ENCODE results near the gene NHS.
A peak's percentile ranks its signal among the peaks of the same experiment; 100 is the strongest.

Gene NHS

DNA sequence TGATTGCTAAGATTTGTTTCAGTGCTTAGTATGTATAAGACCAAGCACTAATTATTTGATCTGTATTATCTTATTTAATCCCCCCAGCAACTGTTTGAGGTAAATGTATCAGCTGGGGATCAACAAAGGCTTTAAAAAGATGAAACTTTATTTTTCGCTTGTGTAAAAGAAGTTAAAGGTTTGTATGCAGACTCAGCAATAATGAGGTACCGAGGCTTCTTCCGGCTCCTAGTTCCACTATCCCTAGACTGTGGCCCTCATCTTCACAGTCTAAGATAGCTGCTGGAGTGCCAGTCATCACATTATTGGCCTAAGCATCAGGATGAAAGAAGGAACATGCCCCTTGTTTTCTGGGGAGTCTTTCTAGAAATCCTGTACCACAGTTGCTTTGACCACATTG is 256.6 kb downstream of the NHS start:
- DNase-seq = no peak

DNA sequence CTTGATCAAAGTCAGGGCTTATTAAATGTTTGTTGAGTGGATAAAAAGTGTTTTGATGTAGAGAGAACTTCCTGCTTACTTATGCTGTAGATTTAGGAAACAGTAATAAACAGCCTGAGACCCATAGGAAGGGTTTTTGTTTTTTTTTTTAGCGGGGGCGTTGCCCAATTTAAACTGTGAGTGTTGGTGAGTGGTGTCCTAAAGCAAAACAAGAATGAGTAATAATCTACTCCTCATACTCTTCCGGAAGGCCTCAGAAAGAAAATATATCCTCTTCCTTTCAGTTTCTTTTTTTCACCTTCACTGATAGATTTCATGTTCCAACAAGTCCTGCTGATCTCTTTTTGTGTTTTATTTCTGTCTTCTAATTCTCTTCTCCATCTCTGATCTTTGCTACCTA is 257.9 kb downstream of the NHS start:
- no peak for DNase-seq

DNA sequence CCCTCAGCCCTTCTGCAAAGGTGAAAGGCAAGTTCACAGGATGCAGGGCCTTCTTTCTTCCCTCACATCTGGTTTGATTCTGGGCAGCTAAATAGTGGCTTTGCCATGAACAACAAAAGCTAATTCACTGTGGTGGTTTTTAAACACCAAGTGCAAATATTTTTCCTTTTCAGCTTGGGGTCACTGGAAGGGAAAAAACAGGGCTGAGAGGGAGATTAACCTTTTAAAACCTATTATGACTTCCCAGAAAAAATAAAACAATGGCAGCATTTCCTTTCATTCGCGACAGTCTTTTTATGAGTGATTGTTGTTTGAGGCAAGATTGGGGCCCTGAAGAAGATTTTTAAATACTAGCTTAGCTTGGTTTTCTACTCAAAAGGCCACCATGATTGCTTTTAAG is 258.5 kb downstream of the NHS start:
- DNase-seq = no peak

DNA sequence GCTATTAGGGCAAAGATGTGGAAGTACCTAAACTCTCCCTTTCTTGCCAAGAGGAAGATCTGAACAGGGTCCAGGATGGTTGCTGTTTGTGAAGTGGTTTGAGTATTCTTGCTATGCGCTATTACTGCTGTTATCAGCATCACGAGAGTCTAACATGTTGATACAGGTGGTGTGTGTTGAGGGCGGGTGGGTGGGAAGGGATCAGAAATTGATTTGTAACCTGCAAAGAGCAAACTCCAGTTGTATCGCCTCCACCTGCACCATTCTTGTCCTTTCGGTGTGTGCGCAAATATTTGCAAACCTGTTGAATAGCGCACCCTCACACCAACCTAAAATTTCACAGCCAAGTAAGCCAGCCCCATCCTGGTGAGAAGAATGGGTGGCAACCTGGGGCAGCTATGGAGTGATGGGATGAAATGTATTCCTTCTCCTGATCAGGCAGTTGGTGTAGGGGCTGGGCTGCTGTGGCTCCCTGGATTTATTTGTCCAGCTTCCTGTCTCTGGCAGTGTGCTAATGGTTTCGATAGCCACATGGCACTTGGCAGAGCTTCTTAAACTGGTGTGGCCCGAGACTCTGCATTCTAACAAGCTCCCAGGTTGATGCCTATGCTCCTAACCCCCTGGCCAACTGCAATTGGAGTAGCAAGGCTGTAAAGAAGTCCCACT is 259.7 kb downstream of the NHS start:
- DNase-seq = no peak

DNA sequence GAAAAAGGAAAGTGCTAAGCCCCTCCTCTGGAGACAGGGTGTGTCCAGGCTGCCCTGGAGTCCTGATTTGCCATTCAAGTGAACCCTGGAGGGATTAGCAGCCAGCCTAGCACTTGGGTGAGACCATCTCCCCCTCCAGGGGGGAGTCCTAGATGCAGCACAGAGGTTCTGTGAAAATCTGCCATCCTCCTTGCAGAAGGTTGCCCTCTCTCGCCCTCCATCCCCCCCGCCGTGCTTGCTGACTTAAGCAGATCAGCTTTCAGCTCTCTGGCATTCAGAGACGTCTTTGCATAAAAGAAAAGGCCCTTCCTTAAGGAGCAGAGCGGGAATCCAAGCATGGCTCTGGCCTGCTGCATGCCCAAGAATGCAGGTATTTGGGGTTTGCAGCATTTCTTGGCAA is 260.2 kb downstream of the NHS start:
- DNase-seq = no peak

DNA sequence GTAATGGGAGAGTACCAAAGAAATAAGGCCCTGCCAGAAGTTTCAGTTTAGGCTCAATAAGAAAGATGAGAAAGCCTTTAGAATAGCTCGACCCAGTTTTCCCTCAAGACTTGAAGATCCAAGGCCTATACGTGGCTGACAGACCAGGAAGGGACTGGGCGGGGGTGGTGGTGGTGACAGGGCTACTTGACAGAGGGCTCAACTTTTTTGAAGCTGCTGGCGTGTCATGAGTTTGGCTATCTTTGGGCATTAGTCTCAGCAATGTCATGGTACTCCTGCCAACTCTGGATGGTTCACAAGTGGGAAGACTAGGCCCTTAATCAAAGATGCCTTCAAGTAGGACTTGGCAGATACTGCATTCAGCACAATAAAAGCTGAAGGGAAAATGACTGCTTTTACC is 262.2 kb downstream of the NHS start:
- no peak for DNase-seq

DNA sequence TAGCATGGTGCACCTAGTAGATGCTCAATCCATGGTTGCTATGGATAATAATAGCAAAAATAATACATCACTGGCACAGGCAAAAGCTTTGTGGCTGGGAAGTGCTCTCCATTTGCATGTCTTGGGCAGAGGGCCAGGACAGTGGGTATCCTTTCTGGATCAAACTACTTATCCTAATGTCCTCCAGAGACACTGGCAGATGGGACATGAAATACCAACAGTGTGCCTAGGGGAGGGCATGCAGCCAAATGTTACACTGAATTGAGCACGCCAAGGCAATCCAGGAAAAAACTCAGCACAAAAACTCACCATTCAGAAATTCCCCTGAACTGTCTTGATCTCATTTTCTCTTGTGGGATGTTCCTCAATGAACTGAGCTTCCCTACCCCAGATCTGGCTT is 263.7 kb downstream of the NHS start:
- DNase-seq = no peak

DNA sequence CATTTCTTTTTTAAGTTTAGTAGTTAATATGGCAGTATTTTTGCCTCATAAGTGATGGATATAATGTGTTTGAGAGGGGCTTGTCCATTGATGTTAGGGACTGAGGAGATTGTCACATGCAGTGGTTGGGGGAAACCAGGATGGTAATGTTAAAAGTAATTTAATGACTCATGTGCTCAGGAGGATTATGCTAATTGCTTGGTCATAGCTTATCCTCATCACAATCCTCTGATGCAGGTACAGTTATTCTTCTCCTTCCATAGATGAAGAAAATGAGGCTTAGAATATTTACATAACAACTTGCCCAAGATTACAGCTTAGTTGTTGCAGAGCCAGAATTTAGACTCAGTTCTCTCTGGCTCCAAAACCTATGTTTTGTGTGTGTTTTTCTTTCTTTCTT is 267.9 kb downstream of the NHS start:
- no peak for DNase-seq

DNA sequence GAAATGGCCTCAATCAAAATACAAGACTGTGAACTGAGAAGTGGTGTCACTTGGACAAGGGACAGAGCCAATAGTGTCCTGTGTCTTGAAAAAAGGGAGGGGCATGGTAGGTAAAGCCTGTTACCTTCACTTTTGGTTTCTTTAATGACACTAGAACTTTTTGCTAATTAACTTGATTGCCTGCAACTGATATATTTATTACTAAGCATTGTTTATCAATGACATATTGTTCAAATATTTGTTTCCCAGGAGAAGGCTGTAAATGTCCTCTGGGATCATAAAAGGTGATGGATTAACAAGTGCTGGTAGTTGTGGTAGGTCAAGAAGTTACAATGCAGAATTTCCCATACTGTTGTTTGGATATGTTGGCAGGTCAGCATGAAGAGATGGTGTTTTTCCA is 268.5 kb downstream of the NHS start:
- no peak for DNase-seq

DNA sequence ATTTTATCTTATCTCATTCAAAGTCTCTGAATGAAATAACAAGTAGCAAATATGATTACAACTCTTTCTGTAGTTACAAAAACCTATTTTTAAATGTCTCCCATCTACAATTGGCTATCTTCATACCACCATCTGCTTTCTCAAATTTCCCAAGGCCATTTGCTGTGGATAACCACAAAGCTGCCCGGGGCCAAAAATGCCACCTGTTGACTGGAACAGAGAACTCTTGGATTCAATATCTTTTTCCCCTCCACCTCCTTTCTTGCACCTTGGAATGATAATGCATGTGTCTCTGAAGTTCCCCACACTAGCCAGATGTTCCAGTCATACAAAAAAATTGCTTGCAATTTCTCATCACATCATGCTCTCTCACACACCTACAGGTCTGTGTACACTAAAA is 269.0 kb downstream of the NHS start:
- DNase-seq = no peak

DNA sequence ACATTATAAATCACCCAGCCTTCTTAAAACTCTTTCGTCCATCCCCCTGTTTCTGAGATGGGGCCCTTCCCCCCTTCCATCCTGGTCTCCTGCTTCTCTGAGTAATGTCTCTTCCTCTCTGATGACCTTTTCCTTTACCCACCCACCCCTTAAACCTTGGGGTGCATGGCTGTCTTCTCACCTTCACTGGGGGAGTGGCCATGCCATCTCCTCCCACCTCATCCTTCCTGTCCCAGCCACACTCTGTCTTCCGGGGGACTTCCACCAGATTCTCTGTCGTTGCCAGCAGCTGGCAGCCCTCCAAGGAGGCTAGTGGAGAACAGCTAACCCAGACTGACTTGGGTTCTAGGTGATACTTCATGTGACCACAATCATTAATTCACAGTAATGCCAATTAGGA is 279.1 kb downstream of the NHS start:
- peak; percentile 7 for DNase-seq

DNA sequence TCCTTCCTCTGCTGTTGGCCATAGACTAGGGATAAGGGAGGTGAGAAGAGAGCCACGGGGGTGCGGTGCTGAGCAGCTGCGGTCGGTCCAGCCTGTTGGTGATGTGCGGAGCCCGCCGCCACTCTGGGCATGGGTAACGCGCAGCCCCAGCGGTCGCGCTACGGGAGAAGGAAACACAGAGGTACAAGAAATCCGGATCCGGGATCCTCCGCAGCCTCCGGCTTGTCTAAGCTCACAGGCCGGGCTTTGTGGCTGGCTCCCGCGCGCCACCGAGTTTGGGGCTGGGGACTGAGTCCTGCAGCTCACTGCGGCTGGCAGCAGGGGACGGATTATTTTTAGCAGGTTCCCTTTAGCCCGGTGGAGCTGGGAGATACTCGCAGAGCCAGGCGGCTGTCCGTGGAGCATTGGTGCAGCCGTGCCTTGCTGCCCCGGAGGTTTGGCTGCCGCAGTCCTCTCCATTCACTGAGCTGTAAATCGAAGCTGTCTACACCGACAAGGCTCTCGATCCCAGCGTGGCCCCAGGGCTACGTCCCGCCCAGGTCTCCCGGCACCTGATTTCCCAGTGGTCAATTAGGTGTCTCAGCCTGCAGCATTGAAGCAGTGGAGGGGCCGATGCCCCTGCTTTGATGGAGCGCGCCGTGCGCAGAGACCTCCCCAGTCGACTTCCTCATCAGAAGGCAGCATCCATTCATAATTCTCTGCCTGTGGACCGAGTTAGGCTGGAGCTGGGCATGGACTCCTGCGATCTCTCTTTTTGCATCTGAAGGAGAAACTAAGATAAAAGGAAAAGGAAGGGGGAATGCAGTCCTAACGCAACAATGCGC is 280.4 kb downstream of the NHS start:
- no peak for DNase-seq

DNA sequence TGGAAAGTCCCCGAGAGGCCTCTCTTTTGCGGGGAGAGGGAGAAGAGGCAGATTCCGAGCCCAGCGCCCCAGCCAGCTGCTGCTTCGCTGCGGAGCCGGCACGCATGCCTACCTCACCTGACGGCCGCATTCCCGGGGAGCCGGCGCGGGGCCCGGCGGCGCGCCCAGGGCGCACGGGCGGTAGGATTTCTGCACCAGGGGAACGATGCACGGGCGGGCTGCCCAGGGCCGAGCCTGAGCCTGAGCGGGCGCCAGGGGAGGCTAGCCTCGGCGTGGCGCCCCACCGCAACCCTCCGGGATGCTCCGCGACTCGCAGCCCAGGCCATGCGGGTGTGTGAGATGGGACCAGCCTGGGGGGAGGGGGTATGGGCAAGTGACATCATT is 281.0 kb downstream of the NHS start:
- no peak for DNase-seq

DNA sequence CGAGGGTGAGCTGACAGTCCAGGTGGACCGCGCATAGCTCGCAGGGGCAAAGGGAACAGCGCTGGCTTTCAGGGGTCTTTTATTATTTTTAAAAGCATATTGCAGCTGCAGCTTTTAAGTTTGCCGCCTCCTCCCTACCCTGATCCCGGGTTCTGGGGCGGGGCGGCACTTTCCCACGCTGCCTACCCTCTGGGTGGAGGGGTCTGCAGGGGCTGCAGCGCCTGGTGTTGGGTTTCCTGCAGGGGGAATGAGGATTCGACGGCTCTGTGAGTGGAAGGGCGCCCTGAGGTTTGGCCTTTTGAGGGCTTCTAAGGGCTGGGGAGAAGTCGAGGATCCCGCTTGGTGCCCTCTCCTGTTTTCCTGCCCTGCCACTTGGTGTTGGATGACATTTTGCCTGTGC is 281.6 kb downstream of the NHS start:
- no peak for DNase-seq

DNA sequence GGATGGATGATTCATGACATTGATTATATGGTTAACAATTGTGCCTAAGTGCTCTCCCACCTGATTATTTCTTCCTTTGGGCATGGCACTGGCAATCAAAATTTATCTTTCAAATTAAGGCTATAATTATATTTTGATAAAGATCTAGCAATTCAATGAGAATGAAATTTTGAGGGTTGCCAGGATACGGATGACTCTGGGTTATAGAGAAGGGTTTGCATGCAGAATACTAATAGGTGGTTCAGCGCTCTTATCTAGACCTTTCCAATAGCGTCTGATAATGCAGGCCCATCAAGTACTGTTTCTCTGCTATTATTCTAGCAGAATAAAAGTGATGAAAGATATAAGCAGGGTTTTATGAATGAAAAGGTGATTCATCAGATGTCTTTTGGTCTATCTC is 287.4 kb downstream of the NHS start:
- no peak for DNase-seq

DNA sequence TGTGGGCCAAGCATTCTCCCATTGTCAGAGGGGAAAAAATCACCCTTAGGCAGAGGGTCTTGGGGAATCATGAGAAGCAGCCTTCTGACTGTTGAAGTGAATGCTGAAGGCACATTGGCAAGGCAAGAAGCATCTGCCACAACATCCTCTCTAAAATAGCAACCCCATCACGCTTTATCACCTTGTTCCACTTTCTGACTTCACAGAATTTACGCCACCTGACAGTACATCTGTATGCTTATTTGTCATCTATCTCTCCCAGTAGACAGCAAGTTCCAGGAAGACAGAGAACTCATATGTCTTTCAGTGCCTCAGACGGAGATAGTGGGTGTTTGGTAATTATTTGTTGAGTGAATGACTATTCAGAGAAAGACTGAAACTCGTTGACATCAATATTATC is 293.9 kb downstream of the NHS start:
- no peak for DNase-seq

DNA sequence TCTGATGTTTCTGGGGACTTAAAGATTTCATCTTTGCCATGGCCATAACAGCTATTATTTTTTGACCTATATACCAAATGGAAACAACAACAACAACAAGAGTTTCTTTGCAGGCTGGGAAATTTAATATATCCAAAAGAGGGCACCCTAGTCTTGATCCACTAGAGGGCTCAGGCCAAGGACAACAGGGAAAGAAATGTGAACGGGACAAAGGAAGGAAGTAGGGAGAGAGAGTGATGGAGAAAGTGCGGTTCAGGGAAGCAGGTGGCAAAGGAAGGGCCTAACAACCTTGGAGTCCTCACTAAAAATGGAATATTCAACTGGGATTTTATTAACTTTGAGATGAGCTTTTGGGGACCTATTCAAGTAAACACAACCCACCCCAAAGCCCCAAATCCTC is 294.5 kb downstream of the NHS start:
- no peak for DNase-seq

DNA sequence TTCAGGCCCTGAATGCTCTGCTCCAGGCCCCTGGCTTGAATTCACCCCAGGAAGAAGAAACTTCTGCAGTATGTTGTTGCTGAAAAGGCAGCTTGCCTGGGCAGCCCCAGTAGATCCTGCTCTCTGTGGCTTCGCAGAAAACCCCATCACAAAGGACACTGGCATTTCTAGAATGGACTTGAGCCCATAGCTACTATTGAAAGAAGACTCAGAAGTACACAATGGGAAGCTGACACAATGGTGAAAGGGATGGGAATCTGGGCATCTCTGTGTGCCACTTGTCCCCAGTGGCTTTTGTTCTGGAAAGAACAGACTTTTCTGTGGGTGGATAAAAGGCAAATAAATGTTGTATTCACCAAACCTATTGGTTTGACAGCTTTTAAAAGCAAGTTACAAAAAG is 294.9 kb downstream of the NHS start:
- no peak for DNase-seq

DNA sequence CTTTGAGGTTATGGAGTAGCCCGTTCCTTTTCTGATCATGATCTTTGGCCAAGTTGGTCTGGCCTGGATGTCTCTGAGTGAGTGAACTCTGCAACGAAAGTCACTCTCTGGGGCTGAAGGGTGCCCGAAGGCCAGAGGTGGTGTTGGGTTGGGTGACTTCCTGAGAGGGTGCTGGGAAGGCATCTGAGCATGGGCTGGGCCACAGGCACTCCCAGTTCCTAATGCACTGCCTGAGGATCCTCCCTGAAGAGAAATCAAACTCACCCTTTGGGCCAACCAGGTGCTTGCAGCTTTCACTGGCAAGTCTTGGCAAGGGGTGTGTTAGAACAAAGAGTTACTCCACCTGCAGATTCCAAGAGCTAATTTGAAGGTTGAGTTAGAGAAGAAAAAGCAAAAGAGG is 295.9 kb downstream of the NHS start:
- DNase-seq = no peak

DNA sequence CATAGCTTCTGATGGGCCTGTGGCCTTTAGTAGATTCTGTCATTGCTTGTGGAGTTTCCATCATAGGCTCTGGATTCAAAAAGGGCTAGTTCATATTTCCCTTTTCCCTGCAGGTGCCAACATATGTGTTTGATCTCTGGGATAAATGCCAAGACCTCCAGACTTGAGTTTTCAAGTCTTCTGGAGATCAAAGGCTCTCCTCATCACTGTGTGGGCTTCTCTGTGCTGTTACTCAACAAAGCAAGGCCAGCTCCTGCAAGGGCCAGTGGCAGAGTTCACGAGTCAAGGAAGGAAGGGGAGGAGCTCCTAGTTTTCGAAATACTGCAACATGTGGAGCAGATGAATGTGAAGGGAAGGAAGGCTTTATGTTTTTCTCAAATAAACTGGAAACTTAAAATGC is 299.6 kb downstream of the NHS start:
- no peak for DNase-seq

DNA sequence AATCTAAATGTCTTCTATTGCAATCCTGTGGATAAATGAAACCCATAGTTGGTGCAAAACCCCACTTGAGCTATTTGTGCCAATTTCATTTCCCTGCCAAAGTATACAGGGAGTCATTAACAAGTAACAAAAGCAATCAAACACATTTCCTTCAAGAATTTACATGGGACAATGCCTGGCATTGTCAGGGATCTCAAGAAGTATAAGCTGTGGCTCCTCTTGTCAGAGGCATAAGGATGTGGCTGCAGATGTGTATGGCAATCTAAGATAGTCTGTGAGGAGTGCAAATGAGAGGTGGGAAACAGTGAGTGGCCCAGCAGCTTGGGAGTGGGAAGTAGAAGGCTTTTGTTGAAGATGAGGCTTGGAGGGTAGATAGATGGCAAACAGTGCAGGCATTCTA is 304.3 kb downstream of the NHS start:
- DNase-seq = no peak

DNA sequence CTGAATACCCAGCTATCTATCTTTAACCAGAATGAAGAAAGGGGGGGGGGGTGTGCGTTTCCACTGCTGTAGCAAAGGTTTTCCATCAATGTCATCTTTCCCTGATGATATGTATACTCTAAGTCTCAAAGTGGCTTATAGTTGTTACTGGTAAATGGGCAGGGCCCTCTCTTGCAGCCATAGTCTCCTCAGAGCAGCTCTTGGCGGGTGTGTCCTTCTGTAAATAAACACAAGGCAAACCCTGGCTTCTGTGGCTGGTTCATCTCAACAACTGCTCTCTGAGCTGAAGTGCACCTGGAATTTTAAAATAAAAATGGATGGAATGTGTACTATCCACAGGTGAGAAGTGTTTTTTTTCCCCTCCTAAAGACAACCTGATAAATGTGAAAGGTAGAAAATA is 304.8 kb downstream of the NHS start:
- DNase-seq = no peak

DNA sequence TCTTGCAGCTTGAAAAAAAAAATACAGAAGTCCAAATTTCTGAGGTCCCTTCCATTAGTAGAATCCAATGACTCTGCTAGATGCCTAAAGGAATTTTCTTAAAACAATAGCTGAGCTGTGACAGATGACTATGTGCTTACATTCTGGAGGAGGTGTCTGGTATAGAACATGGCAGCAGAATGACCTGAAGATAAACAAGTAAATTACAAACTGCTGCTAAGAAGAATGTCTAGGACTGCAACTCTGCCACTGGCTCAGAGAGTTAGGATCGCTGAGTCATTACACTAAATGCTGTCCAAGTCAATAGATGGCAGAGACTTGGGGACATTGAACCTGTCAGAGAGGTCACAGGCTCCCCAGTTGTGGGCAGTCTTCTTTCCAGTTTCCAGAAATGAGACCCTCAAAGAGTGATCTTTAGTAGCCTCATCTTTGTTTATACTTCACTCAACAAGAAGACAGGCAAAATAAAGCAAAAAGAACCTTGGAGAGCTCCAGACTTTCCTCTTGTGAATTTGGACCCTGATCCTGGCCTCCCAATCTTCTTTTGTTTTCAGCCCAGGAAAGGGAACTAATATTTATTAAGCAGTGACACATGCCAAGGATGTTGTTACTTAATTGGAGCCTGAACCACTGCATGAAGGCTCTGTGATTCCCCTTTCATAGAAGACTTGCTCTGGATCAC is 305.9 kb downstream of the NHS start:
- DNase-seq = no peak

DNA sequence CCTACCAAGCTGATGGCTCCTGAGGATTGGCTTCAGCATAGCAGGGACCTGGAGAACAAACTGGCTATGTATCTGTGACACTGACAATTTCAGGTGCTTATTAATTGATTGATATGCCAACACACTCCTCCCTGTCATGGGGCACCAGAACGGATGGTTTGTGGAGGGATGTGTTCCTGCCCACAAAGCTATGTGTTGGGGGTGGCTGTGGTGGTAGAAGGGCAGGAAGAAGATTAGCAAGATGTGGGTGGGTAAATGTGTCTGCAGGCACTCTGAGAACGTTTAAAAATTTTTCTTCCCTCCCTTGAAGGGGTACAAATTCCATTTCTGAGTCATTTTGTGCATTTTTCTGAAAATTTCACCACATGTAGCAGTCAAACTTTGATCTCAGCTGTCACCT is 307.3 kb downstream of the NHS start:
- no peak for DNase-seq
